ENCODE data around the gene SEZ6. TPM values are rescaled to one million over a fixed set of nuclear protein-coding genes. Genes with fewer than 3 reads are reported as not detected.

Gene SEZ6
- total RNA-seq (2021; ENCODE audit: unreplicated experiment) (not detected), Bru-seq, nascent RNA (percentile 8 among the genes with signal in this experiment), BruChase-seq, experiment 1, labeled RNA remaining after a 2-hour chase (percentile 2 among the genes with signal in this experiment), BruChase-seq, experiment 2, labeled RNA remaining after a 6-hour chase (percentile 2 among the genes with signal in this experiment)
- polyA plus RNA-seq (2012; ENCODE audit: insufficient read length), result 0.38 TPM
- long read RNA-seq, partial matches to known transcripts, result 0 of 2 reads
- long read RNA-seq, other reads (novel, unspliced or antisense), result 2 of 2 reads

GRCh38 chr17:29005936-29006511 lies at the start of gene SEZ6:
SEZ6 (minus strand) TSS chr17:29006033; CDS start chr17:29005869, 164 bp downstream.
- no peak for TF ChIP-seq CTCF (IDR thresholded peaks at IDR 0.05)
- TF ChIP-seq TCF7L2 (IDR thresholded peaks at IDR 0.05; ENCODE audit: low read depth, low read length), result no peak
- TF ChIP-seq SIN3A (IDR thresholded peaks at IDR 0.05; ENCODE audit: borderline replicate concordance, insufficient read depth, low read depth, low read length), result 0 out of 2 replicates have a peak, but pooled peaks have one; percentile 65
- no peak for TF ChIP-seq POLR2AphosphoS5 (IDR thresholded peaks at IDR 0.05; ENCODE audit: low read depth, low read length)
- TF ChIP-seq REST (IDR thresholded peaks at IDR 0.05; ENCODE audit: insufficient read depth in 1 of 2, low read depth in 2 of 2, low read length in 1 of 2), result peak; percentile 92 to 97
- H3K27me3 ChIP-seq (ENCODE audit: control insufficient read depth, insufficient read depth, low read length), result peaks cover 26% of the 10 kb centered on the region; the same call in 1 of the 2 replicates
- no peaks in the 10 kb centered on the region; the same call in 1 of the 2 replicates for H3K4me1 ChIP-seq (ENCODE audit: control insufficient read depth, insufficient read depth, low read length)
- ATAC-seq (peak; percentile 75), DNase-seq (ENCODE audit: low read depth, low spot score) (no peak)
- no peak within 1 kb of the TSS for H3K27ac ChIP-seq (ENCODE audit: low read length)
- ChIA-PET POLR2A (no interaction called here), CTCF (no interaction called here)
- H3K4me3 ChIP-seq (ENCODE audit: low read depth in 2 of 2, low read length in 2 of 2), result no peak within 1 kb of the TSS; a peak in 1 of 4 replicates
- in situ Hi-C loops (cut with HindIII; ENCODE audit: low pct_unique_long_range_greater_than_20kb, low sequenced_read_pairs) (no loop called here), intact Hi-C loops (cut with micrococcal nuclease; ENCODE audit: unreplicated experiment) (no loop called here)
- BruUV-seq (replicated peaks), result no TSS peak
- H3K36me3 ChIP-seq (ENCODE audit: control insufficient read depth, insufficient read depth, low read length), result no peaks in the 10 kb centered on the region
- no peaks in the 10 kb centered on the region for H3K9me3 ChIP-seq (ENCODE audit: control insufficient read depth, insufficient read depth, low read depth, low read length)

- Histone ChIP-seq H3K36me3 (ENCODE audit: control insufficient read depth, insufficient read depth, low read length) (no peaks in the 10 kb centered on the region), H3K4me1 (ENCODE audit: control insufficient read depth, insufficient read depth, low read length) (no peaks in the 10 kb centered on the region), H3K4me3 (ENCODE audit: low read depth in 2 of 2, low read length in 2 of 2) (no peak overlapping the region), H3K27ac (ENCODE audit: low read length) (no peak overlapping the region), H3K27me3 (ENCODE audit: control insufficient read depth, insufficient read depth, low read length) (no peaks in the 10 kb centered on the region; the same call in 1 of the 2 replicates), H3K9me3 (ENCODE audit: control insufficient read depth, insufficient read depth, low read depth, low read length) (no peaks in the 10 kb centered on the region)
- DNase-seq (ENCODE audit: low read depth, low spot score) (no peak), ATAC-seq (no peak)
- intact Hi-C loops (cut with micrococcal nuclease; ENCODE audit: unreplicated experiment), result no loop called here
- no TSS peak for BruUV-seq (replicated peaks)
- in situ Hi-C loops (cut with HindIII; ENCODE audit: low pct_unique_long_range_greater_than_20kb, low sequenced_read_pairs), result no loop called here
- CTCF ChIA-PET, result interaction anchor here (0.8 kb wide), 1 partner anchor 81 kb away, joined by 3 read pairs; no protein-coding TSS in a partner anchor
- POLR2A ChIA-PET, result no interaction called here
- TF ChIP-seq REST (IDR thresholded peaks at IDR 0.05; ENCODE audit: insufficient read depth in 1 of 2, low read depth in 2 of 2, low read length in 1 of 2) (no peak), SIN3A (IDR thresholded peaks at IDR 0.05; ENCODE audit: borderline replicate concordance, insufficient read depth, low read depth, low read length) (no peak)
Measured at GRCh38 chr17:29054835-29055234, 49.0 kb upstream of the SEZ6 start.

All from Panc1 (cell line).